HG03442 (cell line): Measurements from ENCODE around the gene TSPAN3.
A peak's percentile ranks its signal among the peaks of the same experiment; 100 is the strongest.

ENCODE experiments used
- ATAC-seq: cut with Tn5 transposase; IDR thresholded peaks from one replicate; pipeline ENCODE4 v1.9.1; 2021; ENCODE audit warnings: mild to moderate bottlenecking, moderate library complexity; ENCODE audit not compliant: unreplicated experiment

TSPAN3 gene

DNA sequence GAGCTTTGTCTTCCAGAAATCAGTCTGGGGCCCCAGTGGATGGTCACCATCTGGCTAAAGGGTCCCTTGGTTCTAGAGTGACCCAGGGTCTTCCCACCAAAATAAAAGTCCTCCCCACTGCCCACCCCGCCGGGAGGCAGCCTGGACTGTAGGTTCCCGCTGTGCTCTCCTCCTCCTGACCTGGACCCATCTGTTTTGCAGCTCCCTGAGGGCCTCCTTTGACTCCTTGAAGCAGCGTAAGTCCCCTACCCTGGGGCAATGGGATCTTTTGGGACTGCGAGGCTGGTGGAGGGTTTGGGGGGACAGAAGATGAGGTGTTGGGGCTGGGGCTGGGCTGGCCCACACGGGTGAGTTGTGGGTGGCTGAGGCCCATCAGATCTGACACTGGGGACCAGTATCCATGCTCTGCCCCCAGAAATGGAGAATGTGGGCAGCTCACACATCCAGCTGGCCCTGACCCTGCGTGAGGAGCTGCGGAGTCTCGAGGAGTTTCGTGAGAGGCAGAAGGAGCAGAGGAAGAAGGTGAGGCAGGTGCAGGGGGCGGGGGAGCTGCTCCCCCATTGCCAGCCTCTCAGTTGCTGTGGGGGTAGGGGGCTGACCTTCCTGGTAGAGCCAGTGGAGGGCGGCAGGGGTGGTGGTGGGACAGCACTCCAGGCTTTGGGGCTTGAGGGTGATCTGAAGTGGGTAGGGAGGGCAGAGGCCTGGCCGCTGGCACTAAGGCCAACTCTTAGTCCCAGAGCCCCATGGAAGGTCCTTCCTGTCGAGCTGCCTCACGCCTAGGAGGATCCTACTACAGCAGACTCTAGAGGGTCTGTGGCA is 45.6 kb downstream of the TSPAN3 start:
- ATAC-seq, result no peak

DNA sequence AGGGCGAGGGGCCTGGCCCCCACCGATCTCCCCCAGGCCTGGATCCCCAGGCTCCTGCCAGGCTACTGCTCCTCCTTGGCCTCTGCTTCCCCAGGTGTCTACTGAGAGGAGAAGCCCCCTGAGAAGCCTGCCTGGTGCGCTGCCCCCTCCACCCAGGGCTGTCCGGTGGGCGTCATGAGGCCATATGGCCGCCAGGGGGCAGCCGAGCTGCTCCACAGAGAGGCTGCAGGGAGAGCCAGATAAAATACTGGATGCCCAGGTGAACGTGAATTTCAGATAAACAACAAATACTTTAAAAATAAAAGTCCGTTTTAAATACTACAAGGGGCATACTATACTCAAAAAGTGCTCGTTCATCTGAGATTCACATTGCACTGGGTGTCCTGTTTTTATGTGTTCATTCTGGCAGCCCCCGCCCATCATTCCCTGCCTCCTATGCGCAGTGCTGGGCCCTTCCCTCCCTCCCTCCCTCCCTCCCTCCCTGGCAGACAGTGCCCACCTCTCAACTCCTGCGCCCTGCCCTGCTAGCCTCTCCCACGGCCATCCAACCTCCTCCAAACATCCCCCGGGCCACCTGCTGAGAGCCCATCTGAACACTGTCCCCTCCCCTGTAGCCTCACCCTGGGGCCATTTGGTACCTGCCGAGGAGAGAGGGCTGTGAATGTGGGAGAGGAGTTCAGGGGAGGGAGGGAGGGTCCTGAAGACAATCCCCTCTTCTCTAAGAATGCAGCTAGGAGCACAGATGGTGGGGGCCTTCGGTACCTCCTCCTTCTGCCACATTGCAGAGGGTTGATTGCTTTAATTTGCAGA is 46.4 kb downstream of the TSPAN3 start:
- no peak for ATAC-seq

DNA sequence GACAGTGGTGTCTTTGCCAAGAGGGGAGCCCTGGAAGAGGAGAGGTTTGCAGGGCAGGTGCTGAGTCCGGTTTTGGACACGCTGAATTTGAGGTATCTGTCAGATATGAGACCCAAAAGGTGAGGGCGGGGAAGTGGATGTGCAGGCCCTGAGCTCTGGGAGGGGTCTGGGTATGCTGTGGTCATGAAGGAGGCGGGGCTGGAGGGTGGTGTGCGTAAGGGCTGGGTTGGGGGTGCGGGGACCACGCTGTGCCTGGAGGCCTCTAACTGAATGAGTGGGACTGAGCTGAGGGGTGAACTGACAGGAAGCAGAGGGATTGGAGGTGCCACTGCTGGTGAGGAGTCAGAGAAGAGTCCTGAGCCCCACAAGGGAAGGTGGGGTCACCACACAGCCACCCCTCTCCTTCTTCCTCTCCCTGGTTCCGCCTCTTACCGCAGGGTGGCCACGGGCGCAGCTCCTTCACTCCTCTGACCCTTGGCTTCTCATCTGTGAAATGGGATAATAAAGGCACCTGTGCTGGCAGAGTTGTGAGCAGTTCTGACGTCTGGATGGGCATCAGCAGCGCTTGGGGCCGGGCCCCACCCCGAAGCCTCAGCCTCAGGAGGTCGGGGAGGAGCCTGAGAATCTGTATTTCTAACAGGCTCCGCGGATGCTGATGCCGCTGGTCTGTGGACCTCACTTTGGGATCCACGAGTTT is 47.2 kb downstream of the TSPAN3 start:
- no peak for ATAC-seq

DNA sequence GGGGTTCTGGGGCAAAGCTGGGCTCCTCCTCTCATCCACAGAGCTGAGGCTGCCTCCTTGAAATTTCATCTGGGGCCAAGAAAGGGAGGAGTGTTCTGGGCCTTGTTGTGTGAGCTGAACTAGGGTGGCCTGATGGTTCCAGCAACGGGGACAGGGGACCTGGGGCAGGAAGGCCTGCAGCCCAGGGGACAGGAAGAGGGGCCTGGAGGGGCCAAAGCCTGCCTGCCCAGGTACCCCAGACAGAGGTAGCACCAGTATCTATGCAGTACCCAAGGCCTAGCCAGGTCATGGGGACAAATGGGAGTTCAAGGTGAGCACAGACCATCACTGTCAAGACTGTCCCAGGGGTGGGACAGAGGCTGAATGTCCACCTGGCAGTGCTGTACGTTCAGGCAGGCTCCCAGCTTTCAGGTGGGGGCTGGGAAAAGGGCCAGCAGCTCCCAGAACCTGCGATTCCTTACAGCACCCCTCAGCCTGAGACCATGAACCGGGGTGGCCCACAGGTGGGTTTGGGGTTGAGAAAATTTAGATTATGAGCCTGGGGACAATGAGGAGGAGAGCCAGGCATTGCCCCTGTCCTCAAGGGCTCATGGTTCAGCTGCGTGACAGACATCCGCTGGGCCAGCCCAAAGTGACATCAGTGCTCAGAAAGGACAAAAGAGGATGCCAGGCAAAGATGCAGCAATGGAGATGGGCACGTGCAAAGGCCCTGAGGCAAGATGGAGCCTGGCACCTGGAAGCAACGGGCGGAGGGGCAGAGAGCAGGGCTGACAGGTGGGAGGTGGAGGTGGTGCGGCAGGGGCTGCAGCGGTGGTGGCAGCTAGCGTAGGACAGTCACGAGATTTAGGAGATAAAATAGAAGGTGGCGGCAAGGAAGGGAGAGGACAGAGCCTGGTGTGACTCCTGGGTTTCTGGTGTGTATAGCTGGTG is 48.0 kb downstream of the TSPAN3 start:
- ATAC-seq, result no peak

- no peak for ATAC-seq
Observed at GRCh38 chr15:77021803-77022381, 49.0 kb downstream of the TSPAN3 start.

GRCh38 chr15:77021088-77021481 is 49.8 kb downstream of the TSPAN3 start:
- ATAC-seq, result no peak

DNA sequence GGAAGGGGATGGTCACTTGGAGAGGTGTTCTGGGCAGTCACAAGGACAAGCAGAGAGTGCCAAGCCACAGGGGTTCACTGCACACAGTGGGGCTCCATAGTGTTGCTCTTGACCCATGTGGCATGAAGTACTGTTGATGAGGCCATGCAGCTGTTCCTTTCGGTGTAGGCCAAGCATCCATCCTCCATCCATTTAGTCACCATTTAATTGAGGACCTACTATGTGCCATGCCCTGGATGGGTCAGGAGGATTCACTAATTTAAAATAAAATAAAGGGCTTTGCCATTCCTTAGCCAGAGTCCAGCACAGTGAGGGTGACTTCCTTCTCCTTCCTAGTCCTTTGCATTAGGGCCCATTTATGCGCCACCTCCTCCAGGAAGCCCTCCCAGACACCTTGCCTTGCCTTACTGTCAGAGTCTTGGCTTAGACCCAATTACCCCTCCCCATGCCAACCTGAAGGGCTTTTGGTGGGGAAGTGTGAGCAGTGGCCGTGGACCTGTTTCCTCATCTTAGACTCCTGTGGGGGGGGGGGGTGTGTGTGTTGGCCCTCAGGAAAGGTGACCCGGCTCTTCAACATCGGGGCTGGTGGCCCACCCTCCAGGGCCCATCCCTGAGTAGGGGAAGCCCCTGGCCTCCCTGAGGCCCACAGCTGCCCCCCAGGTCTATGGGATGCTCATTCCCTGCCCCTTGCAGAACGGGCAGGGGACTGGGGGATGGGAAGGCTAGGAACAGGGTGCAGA is 50.4 kb downstream of the TSPAN3 start:
- no peak for ATAC-seq

- no peak for ATAC-seq
Observed at GRCh38 chr15:77019521-77020331, 51.2 kb downstream of the TSPAN3 start.

GRCh38 chr15:77018796-77019505 is 52.0 kb downstream of the TSPAN3 start:
- no peak for ATAC-seq

- ATAC-seq, result no peak
Observed at GRCh38 chr15:77017761-77018720, 52.9 kb downstream of the TSPAN3 start.

GRCh38 chr15:77017091-77017660 is 53.7 kb downstream of the TSPAN3 start:
- no peak for ATAC-seq

GRCh38 chr15:77016321-77016695 is 54.6 kb downstream of the TSPAN3 start:
- no peak for ATAC-seq

- no peak for ATAC-seq
Observed at GRCh38 chr15:77015646-77016320, 55.1 kb downstream of the TSPAN3 start.

- ATAC-seq, result peak; percentile 47
Observed at GRCh38 chr15:77014132-77015081, 56.5 kb downstream of the TSPAN3 start.

DNA sequence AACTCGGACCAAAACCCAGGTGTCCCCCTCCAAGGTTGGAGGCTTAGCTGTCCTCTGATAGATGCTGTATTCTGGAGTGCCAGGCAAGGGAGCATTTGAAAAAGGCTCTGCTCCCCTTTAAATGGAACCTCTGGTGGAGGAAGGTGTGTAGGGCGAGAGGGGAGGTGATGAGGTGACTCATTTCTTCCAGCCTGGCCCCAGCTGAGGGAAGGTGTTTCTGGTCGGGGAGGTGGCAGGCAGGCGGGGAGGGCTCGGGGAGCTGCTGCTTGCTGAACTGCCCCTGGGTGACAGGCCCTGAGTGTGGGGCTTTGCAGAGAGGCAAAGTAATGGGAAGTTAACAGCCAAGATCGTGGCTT is 57.2 kb downstream of the TSPAN3 start:
- peak; percentile 41 for ATAC-seq
